HG03060 (cell line): ENCODE data around the gene NPHP4.
"Not testable (repeated sequence)": the region's sequence is repeated elsewhere in the genome, so short reads cannot be mapped to it uniquely, and the experiment has no call there.

Source experiments
- ATAC-seq: cut with Tn5 transposase; IDR thresholded peaks from one replicate; pipeline ENCODE4 v1.9.1; 2021; ENCODE audit warnings: low read depth, moderate number of reproducible peaks; ENCODE audit not compliant: unreplicated experiment

NPHP4 gene

DNA sequence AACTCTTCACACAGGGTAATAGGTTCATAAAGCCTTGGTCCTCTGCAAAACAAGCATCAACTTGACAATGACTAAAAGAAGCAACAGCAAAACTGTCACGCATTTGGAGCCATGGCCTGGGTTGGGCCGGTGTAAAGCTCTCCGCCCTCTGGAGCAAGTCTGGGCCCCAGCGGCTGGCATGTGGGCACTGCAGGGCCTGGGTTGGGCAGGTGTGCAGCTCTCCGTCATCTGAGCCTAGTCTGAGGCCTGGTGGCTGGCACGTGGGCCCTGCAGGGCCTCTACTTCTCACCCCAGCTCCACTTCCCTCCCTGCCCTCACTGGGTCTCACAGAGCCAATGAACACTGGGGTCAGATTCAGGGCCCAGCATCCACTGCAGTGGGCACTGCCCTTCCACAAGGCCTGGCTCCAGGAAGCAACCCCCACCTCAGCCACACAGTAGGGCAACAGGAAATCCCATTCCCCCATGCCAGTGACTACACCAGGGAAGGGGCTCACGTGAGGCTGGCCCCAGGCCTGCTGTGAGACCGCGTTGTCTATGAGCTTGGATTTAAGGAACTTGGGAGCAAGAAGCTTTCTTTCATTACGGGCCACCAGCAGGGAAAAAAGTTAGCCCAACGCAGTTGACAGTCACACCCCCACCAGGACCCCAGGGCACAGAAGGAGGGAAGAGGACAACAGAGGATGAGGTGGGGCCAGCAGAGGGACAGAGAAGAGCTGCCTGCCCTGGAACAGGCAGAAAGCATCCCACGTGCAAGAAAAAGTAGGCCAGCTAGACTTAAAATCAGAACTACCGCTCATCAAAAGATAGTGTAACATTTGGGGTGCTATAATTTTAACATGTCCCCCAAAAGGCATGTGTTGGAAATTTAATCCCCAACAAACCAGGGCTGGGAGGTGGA is 52.7 kb downstream of the NPHP4 start:
- no peak for ATAC-seq

DNA sequence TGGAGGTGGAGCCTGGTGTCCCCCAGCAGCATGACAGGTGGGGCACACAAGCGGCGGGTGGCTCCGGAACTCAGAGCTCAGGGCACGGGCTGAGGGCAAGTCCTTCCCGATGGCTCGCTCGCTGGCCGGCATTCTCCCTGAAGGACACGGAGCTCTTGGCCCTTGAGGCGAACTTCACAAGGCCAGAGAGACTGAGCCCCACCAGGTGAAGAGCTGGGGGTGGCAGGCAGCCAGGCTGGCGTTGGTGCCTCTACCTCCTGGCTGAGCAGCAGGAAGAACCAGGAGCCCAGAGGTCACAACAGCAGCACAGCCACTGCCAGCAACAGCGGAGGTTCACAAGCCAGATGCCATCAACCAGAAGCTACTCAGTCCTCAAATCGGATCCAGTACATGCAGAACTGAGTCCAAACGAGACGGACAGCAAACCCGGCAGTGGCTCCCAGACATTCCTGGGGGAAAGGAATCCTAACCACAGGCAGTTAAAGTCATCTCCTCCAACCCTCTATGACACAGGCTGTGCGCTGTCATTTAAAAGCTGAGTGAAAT is 54.1 kb downstream of the NPHP4 start:
- ATAC-seq = no peak

DNA sequence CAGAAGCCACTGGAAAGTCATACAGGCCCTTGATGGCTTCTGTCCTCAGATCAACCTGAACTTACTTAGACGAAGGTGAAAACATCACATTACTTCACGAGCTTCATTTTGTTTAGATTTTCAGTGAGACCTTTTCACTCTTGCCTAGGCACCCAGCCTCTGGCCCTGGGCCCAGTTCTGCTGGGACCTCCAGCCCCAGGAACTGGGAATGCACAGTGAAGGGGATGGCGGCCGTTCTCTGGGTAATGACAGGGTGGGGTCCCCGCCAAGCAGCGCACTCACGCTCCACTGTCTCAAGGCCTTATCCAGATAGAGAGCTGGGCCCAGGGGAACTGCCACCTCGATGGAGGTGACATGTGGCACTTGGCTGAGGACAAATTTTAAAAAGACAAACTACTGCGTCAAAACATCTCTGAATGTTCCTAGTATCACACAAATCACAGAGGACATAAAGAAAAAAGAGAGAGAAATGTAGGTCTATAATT is 54.8 kb downstream of the NPHP4 start:
- no peak for ATAC-seq

- ATAC-seq = no peak
Observed at GRCh38 chr1:5936621-5937372, 55.4 kb downstream of the NPHP4 start.

DNA sequence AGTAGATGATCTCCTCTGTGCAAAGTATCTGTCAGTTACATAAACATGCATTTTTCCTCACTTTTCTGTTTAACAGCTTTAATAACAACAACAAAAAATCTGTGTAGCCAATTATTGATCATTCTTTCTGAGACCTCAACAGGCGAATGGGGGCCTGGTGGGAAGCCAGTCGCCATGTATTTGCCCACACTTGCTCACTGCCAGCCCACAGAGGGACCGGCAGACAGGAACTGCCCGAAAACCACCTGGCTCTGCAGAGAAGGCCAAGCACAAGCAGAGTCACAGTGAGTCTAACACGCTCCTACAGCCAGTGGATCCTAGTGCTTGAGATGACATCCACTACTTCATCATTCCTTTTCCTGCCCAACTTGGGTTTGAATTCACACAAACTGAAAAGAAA is 56.1 kb downstream of the NPHP4 start:
- ATAC-seq = no peak

DNA sequence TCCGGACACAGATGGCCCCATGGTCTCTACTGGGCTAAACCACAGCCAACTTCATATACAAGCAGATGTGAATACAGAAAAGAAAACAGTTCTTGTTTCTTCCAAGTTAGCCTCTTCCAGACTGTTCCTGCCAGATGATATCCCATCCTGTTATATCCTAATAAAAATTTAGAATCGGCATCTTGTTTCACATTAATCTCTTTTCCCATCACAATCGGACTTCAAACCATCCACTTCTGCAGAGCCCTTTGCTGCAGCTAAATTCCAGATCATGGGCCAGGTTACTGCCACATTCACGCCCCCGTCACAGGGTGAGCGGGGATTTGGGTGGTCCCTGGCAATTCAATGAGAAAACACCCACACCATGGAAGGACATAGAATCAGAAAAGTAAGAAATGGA is 57.2 kb downstream of the NPHP4 start:
- no peak for ATAC-seq

- no peak for ATAC-seq
Observed at GRCh38 chr1:5934058-5934884, 58.0 kb downstream of the NPHP4 start.

DNA sequence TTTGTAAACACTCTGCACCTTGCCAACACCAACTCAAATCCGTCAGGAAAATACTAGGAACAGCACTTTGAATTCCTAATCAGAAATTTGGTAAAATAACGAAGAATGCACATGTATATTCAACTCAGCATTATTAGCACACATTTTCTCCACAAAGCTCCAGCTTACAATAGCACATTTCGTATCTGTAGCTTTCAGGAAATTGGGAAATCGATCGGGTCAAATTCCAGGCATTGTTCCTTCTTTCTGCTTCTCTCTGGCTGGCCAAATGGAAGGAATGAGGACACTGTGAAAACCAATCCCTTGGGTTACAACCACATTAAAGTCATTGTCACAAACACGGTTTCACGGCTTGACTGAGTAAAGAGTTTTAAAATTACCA is 58.6 kb downstream of the NPHP4 start:
- ATAC-seq = no peak

GRCh38 chr1:5933050-5933449 is 59.2 kb downstream of the NPHP4 start:
- ATAC-seq = no peak

- no peak for ATAC-seq
Observed at GRCh38 chr1:5928714-5929400, 63.4 kb downstream of the NPHP4 start.

DNA sequence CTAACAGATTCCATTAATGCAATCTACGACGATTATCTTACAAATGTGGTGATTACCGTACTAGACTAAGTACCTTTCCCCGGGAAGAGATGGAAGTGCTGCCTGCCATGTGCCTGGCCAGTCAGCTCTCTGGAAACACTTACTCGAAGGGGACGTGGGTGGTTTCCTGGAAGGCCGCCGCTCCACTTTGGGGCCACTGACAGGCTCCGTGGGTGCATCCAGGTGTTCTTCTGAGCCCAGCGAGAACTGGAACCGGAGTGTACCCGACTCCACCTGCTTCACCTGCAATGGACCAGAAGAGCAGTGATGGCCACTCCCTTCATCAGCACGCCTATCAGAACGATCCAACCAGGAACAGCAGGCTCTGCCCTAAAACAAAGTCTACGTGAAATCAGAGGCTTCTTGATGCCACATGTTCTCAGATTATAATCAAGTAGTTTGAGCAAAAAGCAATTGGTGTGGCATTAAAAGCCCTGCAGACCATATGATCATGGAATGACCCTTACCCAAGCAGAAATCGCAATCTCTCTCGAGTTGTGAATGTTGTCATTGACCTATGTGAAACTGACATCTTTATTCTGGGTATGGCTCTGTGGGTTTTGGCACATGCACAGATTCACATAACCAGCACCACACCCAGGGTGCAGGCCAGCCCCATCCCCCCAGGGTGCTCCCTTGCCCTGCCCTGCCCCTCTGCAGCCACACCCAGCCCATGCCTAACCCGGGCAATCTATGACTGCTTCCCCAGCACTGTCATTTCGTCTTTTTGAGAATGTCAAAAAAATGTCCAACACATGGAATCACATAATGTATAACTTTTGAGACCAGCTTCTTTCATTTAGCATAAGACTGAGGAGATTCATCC is 64.5 kb downstream of the NPHP4 start:
- no peak for ATAC-seq

GRCh38 chr1:5926686-5927435 is 65.4 kb downstream of the NPHP4 start:
- no peak for ATAC-seq

GRCh38 chr1:5922700-5923330 is 69.4 kb downstream of the NPHP4 start:
- ATAC-seq = not testable (repeated sequence)

- no peak for ATAC-seq
Observed at GRCh38 chr1:5921671-5922070, 70.6 kb downstream of the NPHP4 start.

GRCh38 chr1:5921129-5921528 is 71.1 kb downstream of the NPHP4 start:
- no peak for ATAC-seq

DNA sequence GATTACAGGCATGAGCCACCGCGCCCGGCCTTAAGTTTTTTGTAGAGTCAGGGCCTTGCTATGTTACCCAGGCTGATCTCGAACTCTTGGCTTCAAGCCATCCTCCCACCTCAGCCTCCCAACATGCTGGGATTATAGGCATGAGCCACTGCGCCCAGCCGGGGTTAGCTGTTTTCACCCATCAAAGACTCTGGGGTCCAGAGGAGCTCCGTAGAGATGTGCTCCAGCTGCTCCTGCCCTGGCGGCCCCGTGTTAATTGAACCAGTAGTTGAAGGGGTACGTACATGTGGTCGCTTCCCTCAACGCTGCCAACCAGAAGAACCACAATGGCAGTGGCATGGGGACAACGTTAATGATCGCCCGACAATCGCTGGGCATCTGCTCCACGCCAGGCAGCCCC is 72.0 kb downstream of the NPHP4 start:
- no peak for ATAC-seq

DNA sequence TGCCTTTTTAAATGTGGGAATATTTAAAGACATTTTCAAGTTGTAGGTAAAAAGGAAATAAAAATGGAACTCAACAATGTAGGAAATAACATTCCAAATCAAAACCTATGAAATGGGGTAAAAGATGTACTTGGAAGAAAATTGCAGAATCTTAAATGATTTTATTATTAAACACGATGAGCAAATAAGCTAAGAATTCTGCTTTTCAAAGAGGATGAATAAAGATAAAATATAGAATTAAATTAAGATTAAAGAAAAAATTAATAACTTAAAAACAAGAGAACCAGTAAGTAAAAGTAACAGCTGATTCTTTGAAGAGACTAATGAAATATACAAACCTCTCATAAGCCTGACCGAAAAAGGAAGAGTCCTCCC is 74.0 kb downstream of the NPHP4 start:
- no peak for ATAC-seq
